ENCODE data around the gene CALCOCO2. TPM values are rescaled to one million over a fixed set of nuclear protein-coding genes. Genes with fewer than 3 reads are reported as not detected.

The CALCOCO2 gene
- total and polyA plus RNA-seq, 2 of the 13 experiments (the other 11 are each of a cell fraction or from before 2014, with no cell fraction given) = 72.9 to 111 TPM

DNA sequence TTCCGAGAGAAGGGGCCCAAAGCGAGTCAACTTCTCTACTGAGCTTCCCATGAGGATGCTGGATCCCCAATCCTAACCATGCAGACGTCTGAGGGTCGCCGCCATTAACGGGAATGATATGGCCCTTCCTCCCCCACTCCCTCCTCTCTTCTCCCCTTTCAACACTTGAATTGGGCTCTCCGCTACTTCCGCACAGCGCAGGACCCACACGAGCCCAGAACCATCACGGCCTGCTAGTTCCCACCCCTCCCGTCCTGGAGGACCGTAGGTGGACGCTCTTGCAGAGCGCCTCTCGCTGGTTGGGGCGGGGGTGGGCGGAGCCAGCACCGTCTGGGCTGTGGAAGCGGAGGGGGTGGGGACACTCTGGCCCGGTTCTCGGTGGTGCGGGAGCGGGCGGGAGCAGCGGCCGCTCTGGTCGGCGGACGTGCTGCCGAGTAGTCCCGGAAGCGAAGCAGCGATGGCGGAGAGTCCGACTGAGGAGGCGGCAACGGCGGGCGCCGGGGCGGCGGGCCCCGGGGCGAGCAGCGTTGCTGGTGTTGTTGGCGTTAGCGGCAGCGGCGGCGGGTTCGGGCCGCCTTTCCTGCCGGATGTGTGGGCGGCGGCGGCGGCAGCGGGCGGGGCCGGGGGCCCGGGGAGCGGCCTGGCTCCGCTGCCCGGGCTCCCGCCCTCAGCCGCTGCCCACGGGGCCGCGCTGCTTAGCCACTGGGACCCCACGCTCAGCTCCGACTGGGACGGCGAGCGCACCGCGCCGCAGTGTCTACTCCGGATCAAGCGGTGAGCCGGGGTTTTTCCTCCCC lies 77.4 kb downstream of the CALCOCO2 start, which contains the start of gene UBE2Z (continued):
- TF ChIP-seq, protein P1, sequence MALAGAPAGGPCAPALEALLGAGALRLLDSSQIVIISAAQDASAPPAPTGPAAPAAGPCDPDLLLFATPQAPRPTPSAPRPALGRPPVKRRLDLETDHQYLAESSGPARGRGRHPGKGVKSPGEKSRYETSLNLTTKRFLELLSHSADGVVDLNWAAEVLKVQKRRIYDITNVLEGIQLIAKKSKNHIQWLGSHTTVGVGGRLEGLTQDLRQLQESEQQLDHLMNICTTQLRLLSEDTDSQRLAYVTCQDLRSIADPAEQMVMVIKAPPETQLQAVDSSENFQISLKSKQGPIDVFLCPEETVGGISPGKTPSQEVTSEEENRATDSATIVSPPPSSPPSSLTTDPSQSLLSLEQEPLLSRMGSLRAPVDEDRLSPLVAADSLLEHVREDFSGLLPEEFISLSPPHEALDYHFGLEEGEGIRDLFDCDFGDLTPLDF (CRISPR knock-in tag; IDR thresholded peaks at IDR 0.05) = peak; percentile 77
- TF ChIP-seq ATAD3A (CRISPR knock-in tag; IDR thresholded peaks at IDR 0.05) = no peak
- TF ChIP-seq, protein P2, sequence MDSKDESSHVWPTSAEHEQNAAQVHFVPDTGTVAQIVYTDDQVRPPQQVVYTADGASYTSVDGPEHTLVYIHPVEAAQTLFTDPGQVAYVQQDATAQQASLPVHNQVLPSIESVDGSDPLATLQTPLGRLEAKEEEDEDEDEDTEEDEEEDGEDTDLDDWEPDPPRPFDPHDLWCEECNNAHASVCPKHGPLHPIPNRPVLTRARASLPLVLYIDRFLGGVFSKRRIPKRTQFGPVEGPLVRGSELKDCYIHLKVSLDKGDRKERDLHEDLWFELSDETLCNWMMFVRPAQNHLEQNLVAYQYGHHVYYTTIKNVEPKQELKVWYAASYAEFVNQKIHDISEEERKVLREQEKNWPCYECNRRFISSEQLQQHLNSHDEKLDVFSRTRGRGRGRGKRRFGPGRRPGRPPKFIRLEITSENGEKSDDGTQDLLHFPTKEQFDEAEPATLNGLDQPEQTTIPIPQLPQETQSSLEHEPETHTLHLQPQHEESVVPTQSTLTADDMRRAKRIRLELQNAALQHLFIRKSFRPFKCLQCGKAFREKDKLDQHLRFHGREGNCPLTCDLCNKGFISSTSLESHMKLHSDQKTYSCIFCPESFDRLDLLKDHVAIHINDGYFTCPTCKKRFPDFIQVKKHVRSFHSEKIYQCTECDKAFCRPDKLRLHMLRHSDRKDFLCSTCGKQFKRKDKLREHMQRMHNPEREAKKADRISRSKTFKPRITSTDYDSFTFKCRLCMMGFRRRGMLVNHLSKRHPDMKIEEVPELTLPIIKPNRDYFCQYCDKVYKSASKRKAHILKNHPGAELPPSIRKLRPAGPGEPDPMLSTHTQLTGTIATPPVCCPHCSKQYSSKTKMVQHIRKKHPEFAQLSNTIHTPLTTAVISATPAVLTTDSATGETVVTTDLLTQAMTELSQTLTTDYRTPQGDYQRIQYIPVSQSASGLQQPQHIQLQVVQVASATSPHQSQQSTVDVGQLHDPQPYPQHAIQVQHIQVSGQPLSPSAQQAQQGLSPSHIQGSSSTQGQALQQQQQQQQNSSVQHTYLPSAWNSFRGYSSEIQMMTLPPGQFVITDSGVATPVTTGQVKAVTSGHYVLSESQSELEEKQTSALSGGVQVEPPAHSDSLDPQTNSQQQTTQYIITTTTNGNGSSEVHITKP (CRISPR knock-in tag; IDR thresholded peaks at IDR 0.05; ENCODE audit: low read depth) = peak; percentile 88
- no peak for TF ChIP-seq PLRG1 (conservative IDR thresholded peaks at IDR 0.05)
- TF ChIP-seq HNF4A (CRISPR knock-in tag; IDR thresholded peaks at IDR 0.05) = no peak; the same call in 1 of the 2 replicates
- TF ChIP-seq, protein P3, sequence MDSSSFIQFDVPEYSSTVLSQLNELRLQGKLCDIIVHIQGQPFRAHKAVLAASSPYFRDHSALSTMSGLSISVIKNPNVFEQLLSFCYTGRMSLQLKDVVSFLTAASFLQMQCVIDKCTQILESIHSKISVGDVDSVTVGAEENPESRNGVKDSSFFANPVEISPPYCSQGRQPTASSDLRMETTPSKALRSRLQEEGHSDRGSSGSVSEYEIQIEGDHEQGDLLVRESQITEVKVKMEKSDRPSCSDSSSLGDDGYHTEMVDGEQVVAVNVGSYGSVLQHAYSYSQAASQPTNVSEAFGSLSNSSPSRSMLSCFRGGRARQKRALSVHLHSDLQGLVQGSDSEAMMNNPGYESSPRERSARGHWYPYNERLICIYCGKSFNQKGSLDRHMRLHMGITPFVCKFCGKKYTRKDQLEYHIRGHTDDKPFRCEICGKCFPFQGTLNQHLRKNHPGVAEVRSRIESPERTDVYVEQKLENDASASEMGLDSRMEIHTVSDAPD (CRISPR knock-in tag; IDR thresholded peaks at IDR 0.05) = peak; percentile 80
- TF ChIP-seq ZNF20 (CRISPR knock-in tag; IDR thresholded peaks at IDR 0.05) = peak; percentile 88; the same call in 1 of the 2 replicates
- peak; percentile 91; the same call in 1 of the 2 replicates for TF ChIP-seq PAX8 (CRISPR knock-in tag; IDR thresholded peaks at IDR 0.05; ENCODE audit: borderline replicate concordance)
- TF ChIP-seq ZNF260 (CRISPR knock-in tag; IDR thresholded peaks at IDR 0.05; ENCODE audit: borderline replicate concordance, low read depth) = no peak
- TF ChIP-seq REXO4 (CRISPR knock-in tag; IDR thresholded peaks at IDR 0.05; ENCODE audit: borderline replicate concordance) = no peak
- peak; percentile 95; the same call in 1 of the 2 replicates for TF ChIP-seq ZNF619 (CRISPR knock-in tag; IDR thresholded peaks at IDR 0.05)
- peak; percentile 77 for TF ChIP-seq ZNF777 (CRISPR knock-in tag; IDR thresholded peaks at IDR 0.05)
- TF ChIP-seq, protein P4, sequence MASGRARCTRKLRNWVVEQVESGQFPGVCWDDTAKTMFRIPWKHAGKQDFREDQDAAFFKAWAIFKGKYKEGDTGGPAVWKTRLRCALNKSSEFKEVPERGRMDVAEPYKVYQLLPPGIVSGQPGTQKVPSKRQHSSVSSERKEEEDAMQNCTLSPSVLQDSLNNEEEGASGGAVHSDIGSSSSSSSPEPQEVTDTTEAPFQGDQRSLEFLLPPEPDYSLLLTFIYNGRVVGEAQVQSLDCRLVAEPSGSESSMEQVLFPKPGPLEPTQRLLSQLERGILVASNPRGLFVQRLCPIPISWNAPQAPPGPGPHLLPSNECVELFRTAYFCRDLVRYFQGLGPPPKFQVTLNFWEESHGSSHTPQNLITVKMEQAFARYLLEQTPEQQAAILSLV (CRISPR knock-in tag; IDR thresholded peaks at IDR 0.05; ENCODE audit: borderline replicate concordance) = peak; percentile 95
- peak; percentile 96 for TF ChIP-seq ZSCAN9 (CRISPR knock-in tag; IDR thresholded peaks at IDR 0.05; ENCODE audit: borderline replicate concordance)
- TF ChIP-seq MXD4 (CRISPR knock-in tag; IDR thresholded peaks at IDR 0.05) = no peak; the same call in 1 of the 2 replicates
- TF ChIP-seq SP140L (CRISPR knock-in tag; IDR thresholded peaks at IDR 0.05; ENCODE audit: borderline replicate concordance) = peak; percentile 58; the same call in 1 of the 2 replicates
- TF ChIP-seq, protein P5, sequence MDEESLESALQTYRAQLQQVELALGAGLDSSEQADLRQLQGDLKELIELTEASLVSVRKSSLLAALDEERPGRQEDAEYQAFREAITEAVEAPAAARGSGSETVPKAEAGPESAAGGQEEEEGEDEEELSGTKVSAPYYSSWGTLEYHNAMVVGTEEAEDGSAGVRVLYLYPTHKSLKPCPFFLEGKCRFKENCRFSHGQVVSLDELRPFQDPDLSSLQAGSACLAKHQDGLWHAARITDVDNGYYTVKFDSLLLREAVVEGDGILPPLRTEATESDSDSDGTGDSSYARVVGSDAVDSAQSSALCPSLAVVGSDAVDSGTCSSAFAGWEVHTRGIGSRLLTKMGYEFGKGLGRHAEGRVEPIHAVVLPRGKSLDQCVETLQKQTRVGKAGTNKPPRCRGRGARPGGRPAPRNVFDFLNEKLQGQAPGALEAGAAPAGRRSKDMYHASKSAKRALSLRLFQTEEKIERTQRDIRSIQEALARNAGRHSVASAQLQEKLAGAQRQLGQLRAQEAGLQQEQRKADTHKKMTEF (CRISPR knock-in tag; IDR thresholded peaks at IDR 0.05) = peak; percentile 97
- 0 out of 2 replicates have a peak, but pooled peaks have one; percentile 47 for TF ChIP-seq ZNF441 (CRISPR knock-in tag; IDR thresholded peaks at IDR 0.05; ENCODE audit: borderline replicate concordance)
- TF ChIP-seq HMG20A (CRISPR knock-in tag; IDR thresholded peaks at IDR 0.05; ENCODE audit: borderline replicate concordance) = peak; percentile 50; the same call in 1 of the 2 replicates
